ENCODE results near the gene PON3. TPM values are rescaled to one million over a fixed set of nuclear protein-coding genes. Genes with fewer than 3 reads are reported as not detected.

PON3 gene
- total RNA-seq: not detected

- no peak within 1 kb of the TSS for H3K27ac Mint-ChIP-seq
- CTCF ChIA-PET: interaction anchor here (0.6 to 2.0 kb wide), 7 partner anchors 11 to 539 kb away, joined by 3 to 11 read pairs (median 3); no protein-coding TSS in a partner anchor
- H3K4me1 Mint-ChIP-seq: peaks cover 8% of the 10 kb centered on the region
- peak within 1 kb of the TSS; percentile 64 for H3K4me3 Mint-ChIP-seq
- POLR2A ChIA-PET: no interaction called here
- H3K9me3 Mint-ChIP-seq (ENCODE audit: low read depth): no peaks in the 10 kb centered on the region
- peaks cover 29% of the 10 kb centered on the region for H3K27me3 Mint-ChIP-seq
- DNase-seq (peak; percentile 60), ATAC-seq (peak; percentile 92)
- H3K36me3 Mint-ChIP-seq (ENCODE audit: low read depth): no peaks in the 10 kb centered on the region
- intact Hi-C loops (cut with DNase I, micrococcal nuclease): loop anchor here in 1 of 2 experiments (1.0 to 2.0 kb wide), 2 partner anchors 39 to 80 kb away; partner anchors contain the start of gene PON2
Measured at GRCh38 chr7:95396136-95397032, at the start of gene PON3. Gene PON3, minus strand, starts transcription at chr7:95396375. Its CDS starts 25 bp downstream, at chr7:95396350.

GRCh38 chr7:95444796-95445195, 48.6 kb upstream of the PON3 start:
- Mint-ChIP-seq H3K36me3 (ENCODE audit: low read depth) (no peaks in the 10 kb centered on the region), H3K27ac (no peak overlapping the region), H3K4me3 (no peak overlapping the region), H3K9me3 (ENCODE audit: low read depth) (no peaks in the 10 kb centered on the region), H3K4me1 (no peaks in the 10 kb centered on the region), H3K27me3 (no peaks in the 10 kb centered on the region)
- ATAC-seq (no peak), DNase-seq (no peak)
- CTCF ChIA-PET: no interaction called here
- POLR2A ChIA-PET: no interaction called here
- intact Hi-C loops (cut with DNase I, micrococcal nuclease): no loop called here

GRCh38 chr7:95441042-95441823, 45.1 kb upstream of the PON3 start:
- POLR2A ChIA-PET: interaction anchor here (0.8 kb wide), 1 partner anchor 1144 kb away, joined by 3 read pairs; no protein-coding TSS in a partner anchor
- intact Hi-C loops (cut with DNase I, micrococcal nuclease): no loop called here
- CTCF ChIA-PET: no interaction called here
- ATAC-seq (no peak), DNase-seq (no peak)
- no peak overlapping the region for H3K4me3 Mint-ChIP-seq
- no peaks in the 10 kb centered on the region for H3K36me3 Mint-ChIP-seq (ENCODE audit: low read depth)
- no peaks in the 10 kb centered on the region for H3K9me3 Mint-ChIP-seq (ENCODE audit: low read depth)
- no peaks in the 10 kb centered on the region for H3K4me1 Mint-ChIP-seq
- H3K27ac Mint-ChIP-seq: no peak overlapping the region
- no peaks in the 10 kb centered on the region for H3K27me3 Mint-ChIP-seq

GRCh38 chr7:95440394-95441038, 44.3 kb upstream of the PON3 start:
- H3K36me3 Mint-ChIP-seq (ENCODE audit: low read depth): no peaks in the 10 kb centered on the region
- H3K4me1 Mint-ChIP-seq: no peaks in the 10 kb centered on the region
- POLR2A ChIA-PET: no interaction called here
- intact Hi-C loops (cut with DNase I, micrococcal nuclease): no loop called here
- DNase-seq: no peak
- no peak for ATAC-seq
- CTCF ChIA-PET: no interaction called here
- H3K4me3 Mint-ChIP-seq: no peak overlapping the region
- no peaks in the 10 kb centered on the region for H3K9me3 Mint-ChIP-seq (ENCODE audit: low read depth)
- no peaks in the 10 kb centered on the region for H3K27me3 Mint-ChIP-seq
- no peak overlapping the region for H3K27ac Mint-ChIP-seq

GRCh38 chr7:95436407-95436806, 40.2 kb upstream of the PON3 start:
- H3K27me3 Mint-ChIP-seq: peaks cover 5% of the 10 kb centered on the region
- POLR2A ChIA-PET: no interaction called here
- CTCF ChIA-PET: interaction anchor here (0.6 kb wide), 1 partner anchor 106 kb away, joined by 3 read pairs; no protein-coding TSS in a partner anchor
- ATAC-seq (no peak), DNase-seq (no peak)
- H3K4me1 Mint-ChIP-seq: peaks cover 8% of the 10 kb centered on the region
- intact Hi-C loops (cut with DNase I, micrococcal nuclease): no loop called here
- H3K4me3 Mint-ChIP-seq: no peak overlapping the region
- H3K9me3 Mint-ChIP-seq (ENCODE audit: low read depth): no peaks in the 10 kb centered on the region
- no peak overlapping the region for H3K27ac Mint-ChIP-seq
- H3K36me3 Mint-ChIP-seq (ENCODE audit: low read depth): no peaks in the 10 kb centered on the region

- Mint-ChIP-seq H3K27me3 (peaks cover 5% of the 10 kb centered on the region), H3K4me1 (peaks cover 8% of the 10 kb centered on the region), H3K27ac (peak overlapping the region; percentile 79), H3K36me3 (ENCODE audit: low read depth) (no peaks in the 10 kb centered on the region), H3K4me3 (peak overlapping the region; percentile 74), H3K9me3 (ENCODE audit: low read depth) (no peaks in the 10 kb centered on the region)
- ChIA-PET CTCF (interaction anchor here (0.7 to 0.8 kb wide), 2 partner anchors 111 to 850 kb away, joined by 3 read pairs; partner anchors contain the start of gene PON1), POLR2A (interaction anchor here (0.7 kb wide), 1 partner anchor 158 kb away, joined by 4 read pairs; no protein-coding TSS in a partner anchor)
- intact Hi-C loops (cut with DNase I, micrococcal nuclease): loop anchor here in 1 of 2 experiments (1.0 to 2.0 kb wide), 2 partner anchors 39 to 67 kb away; partner anchors contain the start of gene PON3
- DNase-seq (no peak), ATAC-seq (no peak)
Measured at GRCh38 chr7:95435422-95435780, 39.2 kb upstream of the PON3 start.

- ChIA-PET CTCF (interaction anchor here (0.7 to 0.8 kb wide), 2 partner anchors 110 to 849 kb away, joined by 3 read pairs; partner anchors contain the start of gene PON1), POLR2A (interaction anchor here (0.7 kb wide), 1 partner anchor 158 kb away, joined by 4 read pairs; no protein-coding TSS in a partner anchor)
- peak; percentile 91 for ATAC-seq
- Mint-ChIP-seq H3K4me3 (peak within 1 kb of the TSS; percentile 74), H3K9me3 (ENCODE audit: low read depth) (no peaks in the 10 kb centered on the region), H3K27me3 (peaks cover 5% of the 10 kb centered on the region), H3K27ac (peak within 1 kb of the TSS; percentile 79), H3K4me1 (peaks cover 8% of the 10 kb centered on the region), H3K36me3 (ENCODE audit: low read depth) (no peaks in the 10 kb centered on the region)
- DNase-seq: peak; percentile 61
- intact Hi-C loops (cut with DNase I, micrococcal nuclease): loop anchor here in 1 of 2 experiments (1.0 to 2.0 kb wide), 2 partner anchors 38 to 68 kb away; partner anchors contain the start of gene PON3
Measured at GRCh38 chr7:95434557-95435421, 38.6 kb upstream of the PON3 start, which contains the start of gene PON2. Gene PON2, minus strand, starts transcription at chr7:95435028. Its CDS starts 77 bp downstream, at chr7:95434951.

- ATAC-seq (no peak), DNase-seq (no peak)
- Mint-ChIP-seq H3K4me3 (peak overlapping the region; percentile 74), H3K27me3 (peaks cover 5% of the 10 kb centered on the region), H3K27ac (peak overlapping the region; percentile 56), H3K36me3 (ENCODE audit: low read depth) (no peaks in the 10 kb centered on the region), H3K9me3 (ENCODE audit: low read depth) (no peaks in the 10 kb centered on the region), H3K4me1 (peaks cover 8% of the 10 kb centered on the region)
- POLR2A ChIA-PET: no interaction called here
- CTCF ChIA-PET: no interaction called here
- intact Hi-C loops (cut with DNase I, micrococcal nuclease): loop anchor here in 1 of 2 experiments (2.0 kb wide), 1 partner anchor 69 kb away; no protein-coding TSS in a partner anchor
Measured at GRCh38 chr7:95433952-95434556, 37.9 kb upstream of the PON3 start.

GRCh38 chr7:95433129-95433528, 37.0 kb upstream of the PON3 start:
- H3K9me3 Mint-ChIP-seq (ENCODE audit: low read depth): no peaks in the 10 kb centered on the region
- H3K36me3 Mint-ChIP-seq (ENCODE audit: low read depth): no peaks in the 10 kb centered on the region
- ChIA-PET POLR2A (no interaction called here), CTCF (interaction anchor here (1.0 to 1.1 kb wide), 2 partner anchors 10 to 13 kb away, joined by 3 read pairs; no protein-coding TSS in a partner anchor)
- peaks cover 5% of the 10 kb centered on the region for H3K27me3 Mint-ChIP-seq
- peaks cover 8% of the 10 kb centered on the region for H3K4me1 Mint-ChIP-seq
- intact Hi-C loops (cut with DNase I, micrococcal nuclease): no loop called here
- DNase-seq: no peak
- H3K27ac Mint-ChIP-seq: no peak overlapping the region
- ATAC-seq: no peak
- no peak overlapping the region for H3K4me3 Mint-ChIP-seq

GRCh38 chr7:95432606-95433005, 36.4 kb upstream of the PON3 start:
- Mint-ChIP-seq H3K27me3 (peaks cover 5% of the 10 kb centered on the region), H3K9me3 (ENCODE audit: low read depth) (no peaks in the 10 kb centered on the region), H3K36me3 (ENCODE audit: low read depth) (no peaks in the 10 kb centered on the region), H3K4me1 (peaks cover 8% of the 10 kb centered on the region), H3K4me3 (no peak overlapping the region), H3K27ac (no peak overlapping the region)
- ChIA-PET CTCF (interaction anchor here (1.0 to 1.1 kb wide), 2 partner anchors 9 to 14 kb away, joined by 3 read pairs; no protein-coding TSS in a partner anchor), POLR2A (no interaction called here)
- intact Hi-C loops (cut with DNase I, micrococcal nuclease): no loop called here
- no peak for ATAC-seq
- DNase-seq: no peak
